ENCODE results near the gene GLRX2. TPM values are rescaled to one million over a fixed set of nuclear protein-coding genes. Genes with fewer than 3 reads are reported as not detected.

Gene GLRX2
- total RNA-seq, 1 donor from 2014 or later = 14.6 TPM

DNA sequence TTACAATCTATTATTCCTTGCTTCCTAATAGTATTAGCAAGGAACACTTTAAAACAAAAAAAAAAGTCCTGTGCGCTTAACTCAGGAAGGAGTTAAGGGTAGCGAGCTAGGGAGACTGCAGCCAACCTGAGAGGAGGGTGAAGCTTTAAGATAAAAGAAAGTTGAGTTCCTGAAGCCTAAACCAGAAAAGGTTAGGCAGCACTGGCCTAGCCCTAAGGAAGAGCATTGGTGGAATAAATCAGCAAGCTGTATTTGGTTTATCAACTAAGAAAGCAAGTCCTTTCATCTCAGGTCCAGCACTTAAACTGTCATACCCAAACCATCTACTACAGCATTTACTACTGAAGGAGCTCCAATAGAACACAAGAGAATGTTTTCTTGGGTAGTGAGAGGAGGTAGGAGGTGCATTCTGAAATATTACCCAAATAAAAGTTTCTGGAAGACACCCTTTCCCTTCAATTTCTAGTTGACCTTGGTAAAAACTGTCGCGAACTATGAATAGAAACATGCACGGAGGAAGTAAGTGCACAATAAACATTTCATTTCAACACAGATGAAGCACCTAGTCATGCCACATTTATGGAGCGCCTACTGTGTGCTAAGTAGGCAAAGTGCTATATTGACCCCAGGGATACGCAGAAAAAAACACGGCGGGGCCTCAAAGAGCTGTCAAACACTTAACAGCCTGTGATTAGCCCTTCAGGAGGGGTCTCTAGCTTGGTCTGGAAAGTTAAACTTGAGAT lies 1.3 kb downstream of the GLRX2 start:
- TF ChIP-seq, protein P1, sequence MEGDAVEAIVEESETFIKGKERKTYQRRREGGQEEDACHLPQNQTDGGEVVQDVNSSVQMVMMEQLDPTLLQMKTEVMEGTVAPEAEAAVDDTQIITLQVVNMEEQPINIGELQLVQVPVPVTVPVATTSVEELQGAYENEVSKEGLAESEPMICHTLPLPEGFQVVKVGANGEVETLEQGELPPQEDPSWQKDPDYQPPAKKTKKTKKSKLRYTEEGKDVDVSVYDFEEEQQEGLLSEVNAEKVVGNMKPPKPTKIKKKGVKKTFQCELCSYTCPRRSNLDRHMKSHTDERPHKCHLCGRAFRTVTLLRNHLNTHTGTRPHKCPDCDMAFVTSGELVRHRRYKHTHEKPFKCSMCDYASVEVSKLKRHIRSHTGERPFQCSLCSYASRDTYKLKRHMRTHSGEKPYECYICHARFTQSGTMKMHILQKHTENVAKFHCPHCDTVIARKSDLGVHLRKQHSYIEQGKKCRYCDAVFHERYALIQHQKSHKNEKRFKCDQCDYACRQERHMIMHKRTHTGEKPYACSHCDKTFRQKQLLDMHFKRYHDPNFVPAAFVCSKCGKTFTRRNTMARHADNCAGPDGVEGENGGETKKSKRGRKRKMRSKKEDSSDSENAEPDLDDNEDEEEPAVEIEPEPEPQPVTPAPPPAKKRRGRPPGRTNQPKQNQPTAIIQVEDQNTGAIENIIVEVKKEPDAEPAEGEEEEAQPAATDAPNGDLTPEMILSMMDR (IDR thresholded peaks at IDR 0.05; ENCODE audit: insufficient read depth, low read length, poor library complexity, severe bottlenecking) = no peak
- no peaks in the 10 kb centered on the region for H3K27me3 ChIP-seq (ENCODE audit: control insufficient read depth, insufficient read depth, low read length)
- H3K4me3 ChIP-seq (ENCODE audit: low read depth, low read length) = peak overlapping the region; percentile 90
- H3K36me3 ChIP-seq (ENCODE audit: control insufficient read depth, insufficient read depth, low read length) = no peaks in the 10 kb centered on the region
- no peak for DNase-seq (ENCODE audit: low read depth)

DNA sequence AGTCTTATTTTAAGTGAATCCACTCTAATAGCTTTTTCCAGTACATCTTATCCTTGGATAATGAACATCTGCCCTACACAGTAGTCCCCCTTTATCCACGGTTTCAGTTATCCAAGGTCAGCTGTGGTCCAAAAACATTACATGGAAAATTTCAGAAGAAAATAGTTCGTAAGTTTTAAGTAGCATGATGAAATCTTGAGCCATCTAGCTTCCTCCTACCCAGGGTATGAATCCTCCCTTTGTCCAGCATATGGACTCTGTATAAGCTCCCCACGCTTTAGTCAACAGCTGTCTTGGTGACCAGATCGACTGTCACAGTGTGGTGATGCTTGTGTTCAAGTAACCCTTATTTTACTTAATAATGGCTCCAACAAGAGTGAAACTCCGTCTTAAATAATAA lies 2.6 kb downstream of the GLRX2 start:
- no peaks in the 10 kb centered on the region for H3K36me3 ChIP-seq (ENCODE audit: control insufficient read depth, insufficient read depth, low read length)
- TF ChIP-seq, protein P1 (IDR thresholded peaks at IDR 0.05; ENCODE audit: insufficient read depth, low read length, poor library complexity, severe bottlenecking) = no peak
- DNase-seq (ENCODE audit: low read depth) = no peak
- H3K4me3 ChIP-seq (ENCODE audit: low read depth, low read length) = no peak overlapping the region
- no peaks in the 10 kb centered on the region for H3K27me3 ChIP-seq (ENCODE audit: control insufficient read depth, insufficient read depth, low read length)

DNA sequence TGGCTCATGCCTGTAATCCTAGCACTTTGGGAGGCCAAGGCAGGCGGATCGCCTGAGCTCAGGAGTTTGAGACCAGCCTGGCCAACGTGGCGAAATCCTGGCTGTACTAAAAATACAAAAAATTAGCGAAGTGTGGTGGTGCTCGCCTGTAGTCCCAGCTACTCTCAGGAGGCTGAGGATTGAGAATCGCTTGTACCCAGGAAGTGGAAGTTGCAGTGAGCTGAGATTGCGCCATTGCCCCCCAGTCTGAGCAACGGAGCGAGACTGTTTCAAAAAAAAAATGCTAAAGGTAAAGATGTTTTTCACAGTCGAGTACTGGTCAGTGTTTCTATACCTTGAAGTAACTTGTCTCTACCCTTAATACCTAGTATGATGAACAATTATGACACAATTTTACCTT lies 11.1 kb downstream of the GLRX2 start:
- no peaks in the 10 kb centered on the region for H3K36me3 ChIP-seq (ENCODE audit: control insufficient read depth, insufficient read depth, low read length)
- no peak for DNase-seq (ENCODE audit: low read depth)
- no peaks in the 10 kb centered on the region for H3K27me3 ChIP-seq (ENCODE audit: control insufficient read depth, insufficient read depth, low read length)
- TF ChIP-seq, protein P1 (IDR thresholded peaks at IDR 0.05; ENCODE audit: insufficient read depth, low read length, poor library complexity, severe bottlenecking) = no peak
- H3K4me3 ChIP-seq (ENCODE audit: low read depth, low read length) = no peak overlapping the region

DNA sequence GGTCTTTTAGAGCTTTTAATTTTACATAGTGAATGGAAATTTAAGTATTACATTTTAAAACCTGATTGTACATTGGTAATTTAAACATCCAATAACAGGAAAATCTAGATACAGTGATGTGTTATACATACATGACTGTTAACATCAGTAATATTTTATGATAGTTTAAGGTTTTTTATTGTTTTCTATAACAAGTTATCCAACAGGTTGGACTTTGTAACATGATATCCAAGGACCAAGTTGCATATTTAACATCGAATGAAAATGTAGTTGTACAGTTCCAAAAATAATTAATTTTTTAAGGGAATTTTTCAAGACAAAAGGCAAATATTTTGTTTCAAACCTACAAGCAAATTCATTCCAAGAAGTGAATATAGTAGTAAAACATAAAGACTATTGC lies 14.3 kb downstream of the GLRX2 start:
- H3K4me3 ChIP-seq (ENCODE audit: low read depth, low read length) = no peak overlapping the region
- H3K27me3 ChIP-seq (ENCODE audit: control insufficient read depth, insufficient read depth, low read length) = no peaks in the 10 kb centered on the region
- no peaks in the 10 kb centered on the region for H3K36me3 ChIP-seq (ENCODE audit: control insufficient read depth, insufficient read depth, low read length)
- no peak for DNase-seq (ENCODE audit: low read depth)
- TF ChIP-seq, protein P1 (IDR thresholded peaks at IDR 0.05; ENCODE audit: insufficient read depth, low read length, poor library complexity, severe bottlenecking) = no peak

GRCh38 chr1:193087893-193088292 lies 17.3 kb downstream of the GLRX2 start:
- TF ChIP-seq, protein P1 (IDR thresholded peaks at IDR 0.05; ENCODE audit: insufficient read depth, low read length, poor library complexity, severe bottlenecking) = no peak
- Histone ChIP-seq H3K27me3 (ENCODE audit: control insufficient read depth, insufficient read depth, low read length) (no peaks in the 10 kb centered on the region), H3K36me3 (ENCODE audit: control insufficient read depth, insufficient read depth, low read length) (no peaks in the 10 kb centered on the region), H3K4me3 (ENCODE audit: low read depth, low read length) (no peak overlapping the region)
- DNase-seq (ENCODE audit: low read depth) = no peak

GRCh38 chr1:193086342-193086741 lies 18.9 kb downstream of the GLRX2 start:
- TF ChIP-seq, protein P1 (IDR thresholded peaks at IDR 0.05; ENCODE audit: insufficient read depth, low read length, poor library complexity, severe bottlenecking) = no peak
- no peak for DNase-seq (ENCODE audit: low read depth)
- H3K36me3 ChIP-seq (ENCODE audit: control insufficient read depth, insufficient read depth, low read length) = no peaks in the 10 kb centered on the region
- no peak overlapping the region for H3K4me3 ChIP-seq (ENCODE audit: low read depth, low read length)
- no peaks in the 10 kb centered on the region for H3K27me3 ChIP-seq (ENCODE audit: control insufficient read depth, insufficient read depth, low read length)

All from kidney epithelial cell (primary cell).